ENCODE measurements around the gene MIA3.

Gene MIA3

GRCh38 chr1:222618880-222619596 is 1.1 kb downstream of the MIA3 start:
- peak; percentile 12 to 17 for DNase-seq

- no peak for DNase-seq
Observed at GRCh38 chr1:222620566-222620965, 2.7 kb downstream of the MIA3 start.

GRCh38 chr1:222622765-222623164 is 4.9 kb downstream of the MIA3 start:
- DNase-seq, result no peak

- no peak for DNase-seq
Observed at GRCh38 chr1:222623458-222623857, 5.6 kb downstream of the MIA3 start.

- DNase-seq, result no peak
Observed at GRCh38 chr1:222624214-222624613, 6.3 kb downstream of the MIA3 start.

- DNase-seq, result no peak
Observed at GRCh38 chr1:222627232-222627631, 9.3 kb downstream of the MIA3 start.

- DNase-seq, result no peak
Observed at GRCh38 chr1:222629921-222630535, 12.1 kb downstream of the MIA3 start.

- DNase-seq, result no peak
Observed at GRCh38 chr1:222631611-222632208, 13.8 kb downstream of the MIA3 start.

- no peak for DNase-seq
Observed at GRCh38 chr1:222632749-222633148, 14.9 kb downstream of the MIA3 start.

- peak; percentile 82 to 88 for DNase-seq
Observed at GRCh38 chr1:222634180-222635013, 16.5 kb downstream of the MIA3 start.

GRCh38 chr1:222641269-222641948 is 23.5 kb downstream of the MIA3 start:
- DNase-seq, result no peak

GRCh38 chr1:222642468-222642867 is 24.6 kb downstream of the MIA3 start:
- DNase-seq, result no peak

GRCh38 chr1:222643606-222643937 is 25.7 kb downstream of the MIA3 start:
- DNase-seq, result peak in 1 of 2 experiments; percentile 69

GRCh38 chr1:222643938-222644635 is 26.2 kb downstream of the MIA3 start:
- peak; percentile 96 for DNase-seq

- DNase-seq, result no peak
Observed at GRCh38 chr1:222644636-222644980, 26.7 kb downstream of the MIA3 start.

GRCh38 chr1:222652676-222653075 is 34.8 kb downstream of the MIA3 start:
- no peak for DNase-seq

GRCh38 chr1:222653178-222653827 is 35.4 kb downstream of the MIA3 start:
- no peak for DNase-seq

- peak; percentile 81 to 82 for DNase-seq
Observed at GRCh38 chr1:222654849-222655248, 37.0 kb downstream of the MIA3 start.

- DNase-seq, result no peak
Observed at GRCh38 chr1:222656391-222657155, 38.7 kb downstream of the MIA3 start.

- no peak for DNase-seq
Observed at GRCh38 chr1:222657899-222658298, 40.0 kb downstream of the MIA3 start.

GRCh38 chr1:222663431-222663934 is 45.6 kb downstream of the MIA3 start:
- no peak for DNase-seq

Data from AML-193 (cell line).